HPDE6-E6E7 (cell line): ENCODE data around the gene TMEM200C.
"Not testable (repeated sequence)": the region's sequence is repeated elsewhere in the genome, so short reads cannot be mapped to it uniquely, and the experiment has no call there.

Source experiments
- DNase-seq: peaks from one replicate; pipeline ENCODE4 v3.0.0; 2011; ENCODE audit warnings: missing footprints; ENCODE audit errors: extremely low spot score

The TMEM200C gene

DNA sequence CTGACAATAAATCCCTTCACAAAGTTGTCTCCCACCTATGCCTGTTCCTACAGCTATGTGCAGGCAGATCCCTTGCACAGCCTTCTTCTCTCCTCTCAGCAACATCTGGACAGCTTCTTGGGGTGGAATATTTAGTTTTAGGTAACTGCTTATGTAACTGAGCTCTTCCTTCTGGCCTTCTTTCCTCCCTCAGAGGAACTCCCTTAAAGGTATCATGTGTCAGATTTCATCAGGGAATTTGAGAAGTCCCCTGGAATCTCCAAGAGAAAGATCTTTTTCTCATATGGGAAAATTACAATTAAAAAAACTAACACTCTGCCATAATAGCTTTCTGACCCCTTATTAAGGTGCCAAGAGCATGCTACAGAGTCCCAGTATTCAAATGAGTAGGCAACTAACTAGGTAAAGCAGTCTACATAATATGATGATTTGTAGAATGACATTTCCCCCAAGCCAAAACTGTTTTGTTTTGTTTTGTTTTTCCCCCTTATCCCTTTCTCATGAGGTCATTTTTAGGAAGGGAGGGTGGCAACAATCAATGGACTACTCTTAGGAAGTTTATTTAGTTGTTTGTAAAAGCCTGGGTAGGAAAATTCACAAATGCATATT is 2.4 kb downstream of the TMEM200C start:
- DNase-seq: no peak

GRCh38 chr18:5891854-5892215 is 3.5 kb downstream of the TMEM200C start:
- DNase-seq: no peak

GRCh38 chr18:5891184-5891853 is 4.0 kb downstream of the TMEM200C start:
- DNase-seq: no peak

DNA sequence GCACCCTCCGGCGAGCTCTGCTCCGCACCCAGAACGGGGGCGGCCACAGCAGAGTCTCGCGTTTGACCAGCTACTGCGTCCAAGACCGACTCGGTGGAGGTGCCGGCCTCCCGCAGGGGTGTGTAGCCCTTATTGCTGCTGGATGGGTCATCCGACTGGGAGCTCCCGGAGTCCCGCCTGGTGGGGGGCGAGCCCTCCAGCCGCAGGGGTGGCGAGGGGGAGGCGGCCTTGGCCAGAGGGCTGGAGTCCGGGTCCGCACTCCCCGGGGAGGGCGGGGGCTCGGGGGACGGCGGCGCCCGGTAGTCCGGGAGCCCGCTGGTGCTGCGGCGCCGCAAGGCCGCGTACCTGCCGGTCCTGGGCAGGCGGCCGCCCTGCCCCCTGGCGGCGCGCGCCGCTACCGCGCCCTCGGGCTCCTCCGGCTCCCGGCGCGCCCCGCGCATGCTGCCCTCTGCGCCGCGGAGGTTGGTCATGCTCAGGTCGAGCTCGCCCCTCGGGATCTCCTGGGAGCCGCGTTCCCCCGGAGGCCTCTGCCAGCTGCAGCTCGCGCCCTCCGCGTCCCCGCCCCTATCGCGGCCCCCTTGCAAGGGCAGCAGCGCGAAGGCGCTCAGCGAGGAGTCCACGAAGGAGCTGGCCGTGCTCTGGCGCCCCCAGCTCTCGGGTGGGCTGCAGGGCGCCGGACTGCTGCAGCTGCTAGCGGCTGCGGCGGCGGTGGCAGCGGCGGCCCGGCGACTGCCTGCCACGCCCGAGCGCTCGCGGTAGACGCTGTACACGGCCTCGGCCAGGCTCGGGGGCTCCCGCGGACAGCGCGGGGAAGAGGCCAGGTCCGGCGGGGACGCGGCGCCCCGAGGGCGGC is 4.8 kb downstream of the TMEM200C start:
- no peak for DNase-seq

- DNase-seq: no peak
These were observed 10.0 kb downstream of the TMEM200C start for GRCh38 chr18:5885361-5885760.

DNA sequence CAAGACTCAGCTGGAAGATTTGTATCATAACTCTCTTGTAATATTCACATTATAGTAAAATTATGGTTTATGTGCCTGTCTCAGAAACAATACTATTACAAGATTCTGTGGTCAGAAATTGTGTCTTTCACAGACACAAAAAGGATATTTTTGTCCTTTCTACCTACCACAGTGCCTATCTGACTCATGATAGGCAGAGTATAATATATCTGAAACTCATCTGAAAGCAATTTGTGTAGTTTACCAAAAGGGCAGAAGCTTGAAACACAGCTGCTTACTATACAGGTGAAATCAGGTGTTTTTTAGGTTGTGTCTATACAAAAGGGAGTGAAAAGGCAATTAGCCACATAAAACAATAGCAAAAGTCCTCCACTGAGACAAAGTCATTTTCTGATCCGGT is 10.9 kb downstream of the TMEM200C start:
- no peak for DNase-seq

- DNase-seq: no peak
These were observed 15.8 kb downstream of the TMEM200C start for GRCh38 chr18:5879479-5879882.

- DNase-seq: no peak
These were observed 18.4 kb downstream of the TMEM200C start for GRCh38 chr18:5876891-5877290.

DNA sequence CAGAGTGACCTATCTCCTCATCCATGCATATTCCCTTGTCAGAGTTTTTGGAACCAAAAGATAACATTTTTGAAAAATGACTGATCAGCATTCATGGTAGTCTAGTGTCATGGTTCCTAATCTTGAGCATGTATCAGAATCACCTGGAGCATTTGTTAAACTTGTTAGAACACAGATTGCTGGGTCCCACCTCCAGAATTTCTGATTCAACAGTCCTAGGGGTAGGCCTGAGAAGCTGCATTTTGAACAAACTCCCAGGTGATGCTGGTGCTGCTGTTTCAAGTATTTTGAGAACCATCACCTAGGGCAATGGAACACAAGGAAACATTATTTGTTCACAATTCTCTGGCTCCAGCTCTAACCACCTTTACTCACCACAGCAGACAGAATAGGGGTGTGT is 21.0 kb downstream of the TMEM200C start:
- DNase-seq: no peak

- no peak for DNase-seq
These were observed 22.4 kb downstream of the TMEM200C start for GRCh38 chr18:5872886-5873285.

- no peak for DNase-seq
These were observed 23.9 kb downstream of the TMEM200C start for GRCh38 chr18:5871426-5871825.

GRCh38 chr18:5868218-5868854 is 27.0 kb downstream of the TMEM200C start:
- no peak for DNase-seq

DNA sequence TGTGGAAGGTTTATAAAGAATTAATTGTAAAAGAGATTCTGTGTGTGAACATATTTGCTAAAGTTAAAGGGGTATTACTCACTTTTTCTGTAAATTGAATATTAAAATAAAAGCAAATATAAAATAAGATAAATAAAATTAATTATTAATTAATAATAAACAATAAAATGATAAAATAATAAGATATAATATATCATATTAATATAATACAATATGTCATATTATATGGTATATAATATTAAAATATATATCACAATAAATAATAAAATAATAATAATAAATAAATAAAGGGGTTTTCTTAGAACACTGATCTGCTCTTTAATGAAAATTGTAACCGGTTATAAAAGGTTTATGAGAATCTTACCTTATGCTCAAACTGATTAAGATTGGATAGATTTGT is 29.8 kb downstream of the TMEM200C start:
- no peak for DNase-seq

GRCh38 chr18:5862127-5862526 is 33.2 kb downstream of the TMEM200C start:
- DNase-seq: not testable (repeated sequence)

DNA sequence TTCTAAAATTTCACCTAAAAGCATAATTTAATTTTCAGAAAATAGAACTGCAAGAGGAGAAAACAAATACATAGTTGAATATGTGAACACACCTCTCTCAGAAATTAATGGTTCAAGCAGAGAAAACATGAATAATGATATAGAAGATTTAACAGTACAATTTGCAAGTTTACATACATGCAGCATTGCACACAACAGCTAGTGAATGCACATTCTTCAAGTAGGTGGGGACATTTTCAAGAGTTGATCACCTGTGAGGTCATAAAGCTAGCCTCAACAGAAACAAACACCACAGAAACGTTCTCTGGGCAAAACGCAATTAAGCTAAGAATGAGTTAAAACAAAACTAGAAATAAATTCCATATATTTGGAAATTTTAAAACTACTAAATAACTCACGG is 38.1 kb downstream of the TMEM200C start:
- no peak for DNase-seq

GRCh38 chr18:5853253-5853652 is 42.1 kb downstream of the TMEM200C start:
- DNase-seq: no peak

GRCh38 chr18:5851998-5852397 is 43.3 kb downstream of the TMEM200C start:
- DNase-seq: no peak

GRCh38 chr18:5842653-5843052 is 52.7 kb downstream of the TMEM200C start:
- DNase-seq: no peak

DNA sequence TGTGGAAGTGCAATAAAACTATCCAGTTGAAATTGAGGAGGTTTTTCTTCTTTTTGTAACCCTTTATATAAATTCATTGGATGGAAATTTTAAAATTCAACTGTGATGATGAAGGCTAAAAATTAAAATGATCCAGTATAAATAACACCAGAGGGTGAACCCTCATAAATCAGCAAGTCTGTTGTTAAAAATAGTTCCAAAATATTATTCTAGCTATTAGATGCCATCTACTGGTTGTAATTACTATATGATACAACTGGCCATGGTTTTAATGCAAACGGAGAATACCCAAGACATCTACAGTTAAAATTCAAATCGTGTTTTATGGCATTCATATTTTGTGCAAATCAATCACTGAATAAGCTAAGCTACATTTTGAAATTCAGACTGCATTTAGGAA is 53.8 kb downstream of the TMEM200C start:
- no peak for DNase-seq

GRCh38 chr18:5840547-5840946 is 54.8 kb downstream of the TMEM200C start:
- DNase-seq: no peak

GRCh38 chr18:5840025-5840424 is 55.3 kb downstream of the TMEM200C start:
- no peak for DNase-seq

GRCh38 chr18:5839102-5839501 is 56.2 kb downstream of the TMEM200C start:
- DNase-seq: no peak
